Spinal cord (tissue), 10 donors: ENCODE measurements around the gene CLIC5. TPM values are rescaled to one million over a fixed set of nuclear protein-coding genes. Genes with fewer than 3 reads are reported as not detected.

Experiments
- DNase-seq, 6 donors: peaks; one replicate each; pipeline versions ENCODE4 v3.0.0 to v3.0.0-alpha.2; 2013 to 2015; ENCODE audit warnings: low spot score in 6 of 6, low read depth in 4 of 6
- H3K27ac ChIP-seq: one replicate; pipeline ENCODE4 v1.5.1; 2013; ENCODE audit warnings: low read depth, low read length, control low read depth
- H3K27me3 ChIP-seq: one replicate; pipeline ENCODE4 v1.6.1; 2013; ENCODE audit warnings: low read length; ENCODE audit not compliant: control insufficient read depth, insufficient read depth
- H3K36me3 ChIP-seq: one replicate; pipeline ENCODE4 v1.6.1; 2013; ENCODE audit warnings: low read length; ENCODE audit not compliant: control insufficient read depth, insufficient read depth
- H3K4me1 ChIP-seq: one replicate; pipeline ENCODE4 v1.6.1; 2013; ENCODE audit warnings: low read length; ENCODE audit not compliant: control insufficient read depth, insufficient read depth
- H3K4me3 ChIP-seq: one replicate; pipeline ENCODE4 v1.5.1; 2013; ENCODE audit warnings: low read depth, low read length, control low read depth
- H3K9me3 ChIP-seq: one replicate; pipeline ENCODE4 v1.6.1; 2013; ENCODE audit warnings: low read length; ENCODE audit not compliant: control insufficient read depth, insufficient read depth
- WGBS: methylation state at CpG from one replicate; pipeline ENCODE4 v1.1.5; 2013; ENCODE audit warnings: missing lambda C conversion rate; ENCODE audit not compliant: insufficient coverage; 5-methylcytosine and 5-hydroxymethylcytosine counted together
- polyA plus RNA-seq, 2 donors: library from polyadenylated mRNA; unstranded; fragments of 120-200 nt; gene quantifications; one replicate each; pipeline ENCODE4 v1.2.1, GENCODE V29; 2013; ENCODE audit not compliant: insufficient read length in 2 of 2
- total RNA-seq, 2 donors: library from RNA; depleted of rRNA in 1 of 2; stranded (reverse); fragments of 120-200 nt in 1 of 2; fragments of >200 nt in 1 of 2; gene quantifications; one replicate each; pipeline versions ENCODE4 v1.2.3 to v1.2.4, GENCODE V29; 2013 to 2014
- donor health status: healthy.

CLIC5 gene
- total and polyA plus RNA-seq, 4 donors = 2.7 to 10.1 (median 5.8) TPM

DNA sequence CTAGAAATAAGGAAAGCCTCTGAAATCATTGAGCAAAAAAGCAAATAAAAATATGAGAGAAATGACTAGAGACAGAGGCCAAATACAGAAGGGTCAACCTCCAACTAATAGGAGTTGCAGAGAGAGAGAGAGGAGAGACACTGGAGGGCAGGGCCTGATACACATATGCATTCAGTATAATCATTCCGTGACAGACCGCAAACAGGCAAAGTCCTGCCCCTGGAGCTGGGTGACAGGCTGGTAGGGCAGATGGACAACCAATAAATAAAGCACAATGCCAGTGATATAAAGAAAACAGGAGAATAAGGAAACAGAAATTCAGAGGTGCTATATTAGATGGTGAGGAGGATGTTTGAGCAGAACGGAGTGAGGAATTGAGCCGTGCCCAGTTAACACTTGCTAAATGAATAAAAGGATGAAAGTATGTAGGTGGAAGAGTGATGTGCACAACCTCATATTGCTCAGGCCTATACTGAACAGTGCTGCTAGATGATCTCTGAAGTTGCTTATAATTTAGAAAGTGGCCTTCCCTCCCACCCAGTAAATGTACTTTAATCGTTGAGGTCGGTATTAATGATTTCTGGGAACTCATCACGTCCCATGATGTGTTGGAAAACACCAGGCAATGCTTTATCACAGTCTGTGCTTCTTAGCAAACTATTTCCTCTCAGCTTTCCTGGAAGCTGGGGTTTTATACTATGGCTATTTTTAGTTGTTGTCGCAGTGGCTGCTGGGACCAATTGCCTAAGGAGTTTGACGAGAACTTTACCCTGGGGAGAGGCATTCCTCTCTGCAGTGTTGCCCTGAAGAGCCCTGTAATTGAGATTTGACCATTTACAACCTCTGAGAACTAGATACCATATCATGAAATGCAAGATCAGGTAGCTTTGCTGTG lies 37.6 kb upstream of the CLIC5 start:
- H3K27me3 ChIP-seq = no peaks in the 10 kb centered on the region
- WGBS = 82% methylated on average over 4 of the region's 9 CpGs
- H3K36me3 ChIP-seq = no peaks in the 10 kb centered on the region
- no peaks in the 10 kb centered on the region for H3K4me1 ChIP-seq
- no peaks in the 10 kb centered on the region for H3K9me3 ChIP-seq
- no peak overlapping the region for H3K4me3 ChIP-seq
- DNase-seq = no peak
- no peak overlapping the region for H3K27ac ChIP-seq

DNA sequence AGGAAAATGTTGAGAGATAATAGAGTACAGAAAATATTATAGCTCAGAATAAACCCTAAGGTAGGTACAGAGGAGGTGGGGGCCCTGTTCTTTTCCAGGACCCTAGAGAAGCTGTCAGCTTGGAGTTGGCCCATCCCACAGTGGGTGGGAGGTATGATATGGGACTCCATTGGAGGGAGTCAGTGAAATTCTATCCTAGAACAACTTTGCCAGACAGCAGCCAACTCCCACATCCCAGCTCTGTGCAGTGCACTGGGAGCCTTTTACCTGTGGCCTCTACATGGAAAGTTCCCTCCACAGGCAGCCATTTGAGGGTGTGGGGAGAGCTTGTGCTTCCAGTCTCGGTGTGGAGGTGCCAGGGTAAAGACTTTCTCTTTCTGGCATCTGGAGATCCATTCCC lies 36.8 kb upstream of the CLIC5 start:
- no CpG with 5 or more reads among the region's 1 CpG for WGBS
- H3K27ac ChIP-seq = no peak overlapping the region
- H3K4me3 ChIP-seq = no peak overlapping the region
- no peak for DNase-seq
- H3K4me1 ChIP-seq = no peaks in the 10 kb centered on the region
- H3K27me3 ChIP-seq = no peaks in the 10 kb centered on the region
- H3K36me3 ChIP-seq = no peaks in the 10 kb centered on the region
- no peaks in the 10 kb centered on the region for H3K9me3 ChIP-seq

DNA sequence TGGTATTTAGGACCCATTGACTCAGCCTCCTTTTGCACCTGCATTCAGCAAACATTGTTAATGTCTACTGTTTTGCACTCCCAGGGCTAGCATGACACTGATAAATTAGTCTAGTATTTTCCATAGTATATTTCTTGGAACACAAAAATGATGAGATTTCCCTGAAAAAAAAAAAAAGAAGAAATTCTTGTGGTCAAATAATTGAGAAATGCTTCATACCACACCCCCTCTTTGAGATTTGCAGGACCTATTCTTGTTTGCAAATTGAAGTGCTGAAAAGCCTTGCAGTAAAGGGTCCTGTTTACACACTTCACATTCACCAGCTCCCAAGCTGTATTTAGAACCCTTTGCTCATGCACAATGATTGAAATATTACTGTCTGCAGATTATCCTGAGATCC lies 36.3 kb upstream of the CLIC5 start:
- Histone ChIP-seq H3K36me3 (no peaks in the 10 kb centered on the region), H3K4me1 (no peaks in the 10 kb centered on the region), H3K27ac (no peak overlapping the region), H3K27me3 (no peaks in the 10 kb centered on the region), H3K4me3 (no peak overlapping the region), H3K9me3 (no peaks in the 10 kb centered on the region)
- no peak for DNase-seq

DNA sequence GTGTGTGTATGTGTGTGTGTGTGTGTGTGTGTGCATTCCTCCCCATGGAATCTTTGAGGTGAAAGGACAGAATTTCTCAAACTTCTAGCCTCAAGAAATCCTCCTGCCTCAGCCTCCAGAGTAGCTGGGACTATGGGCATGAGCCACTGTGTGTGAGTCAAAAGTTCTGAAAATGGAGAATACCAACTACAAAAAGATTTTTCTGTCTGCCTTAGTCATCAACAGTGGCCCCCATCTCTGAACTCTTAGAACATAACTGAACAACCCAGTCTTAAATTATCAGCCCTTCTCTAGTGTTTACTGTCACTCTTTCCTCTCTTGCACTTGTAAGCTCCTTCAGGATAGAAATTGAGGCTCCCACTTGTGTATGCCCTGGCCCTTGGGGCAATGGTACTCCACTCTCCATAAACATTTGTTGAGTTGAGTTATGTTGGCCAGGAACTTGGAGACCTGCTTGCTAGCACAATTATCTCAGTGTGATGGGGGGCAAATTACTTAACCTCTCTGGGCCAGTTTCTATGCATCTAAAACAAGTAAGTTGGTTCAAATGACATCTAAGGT lies 35.3 kb upstream of the CLIC5 start:
- no peaks in the 10 kb centered on the region for H3K4me1 ChIP-seq

DNA sequence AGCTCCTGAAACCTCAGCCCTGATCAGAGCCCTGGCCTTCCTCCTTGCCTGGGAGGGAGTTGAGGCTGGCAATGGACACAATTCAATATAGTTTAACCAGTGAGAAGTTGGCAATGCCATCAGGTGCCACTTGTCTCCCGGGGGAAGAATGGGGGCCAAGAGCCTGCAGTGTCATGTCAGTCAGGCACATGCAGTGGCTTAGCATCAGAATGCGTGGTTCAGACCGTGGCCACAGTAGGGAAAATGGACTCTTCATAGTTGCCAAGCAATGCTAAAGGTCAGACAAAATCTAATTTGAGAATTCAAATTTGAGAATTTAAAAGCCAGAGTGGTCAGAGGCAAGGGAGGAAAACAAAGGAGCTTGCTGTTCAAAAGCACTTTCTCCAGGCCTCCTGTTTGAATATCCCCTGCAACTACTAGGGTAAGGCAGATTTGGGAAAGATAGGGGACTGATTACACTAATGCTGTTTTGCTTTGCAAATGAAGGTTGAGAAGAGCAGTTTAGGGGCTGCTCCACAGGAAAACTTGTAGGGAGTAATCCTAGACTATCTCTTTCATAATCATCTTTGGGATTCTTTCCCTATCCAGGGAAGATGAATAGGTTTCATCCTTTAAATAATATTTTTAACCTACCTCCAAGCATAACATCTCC lies 33.1 kb upstream of the CLIC5 start:
- Histone ChIP-seq H3K27me3 (no peaks in the 10 kb centered on the region), H3K36me3 (no peaks in the 10 kb centered on the region), H3K27ac (no peak overlapping the region), H3K4me1 (no peaks in the 10 kb centered on the region), H3K9me3 (no peaks in the 10 kb centered on the region), H3K4me3 (no peak overlapping the region)
- DNase-seq = no peak
- 70% methylated on average over 3 of the region's 3 CpGs for WGBS

More for the DNA sequence above, 35.3 kb upstream of the CLIC5 start:
- H3K27me3 ChIP-seq = no peaks in the 10 kb centered on the region
- no peaks in the 10 kb centered on the region for H3K36me3 ChIP-seq
- no peaks in the 10 kb centered on the region for H3K9me3 ChIP-seq
- H3K4me3 ChIP-seq = no peak overlapping the region
- no peak for DNase-seq
- no peak overlapping the region for H3K27ac ChIP-seq

DNA sequence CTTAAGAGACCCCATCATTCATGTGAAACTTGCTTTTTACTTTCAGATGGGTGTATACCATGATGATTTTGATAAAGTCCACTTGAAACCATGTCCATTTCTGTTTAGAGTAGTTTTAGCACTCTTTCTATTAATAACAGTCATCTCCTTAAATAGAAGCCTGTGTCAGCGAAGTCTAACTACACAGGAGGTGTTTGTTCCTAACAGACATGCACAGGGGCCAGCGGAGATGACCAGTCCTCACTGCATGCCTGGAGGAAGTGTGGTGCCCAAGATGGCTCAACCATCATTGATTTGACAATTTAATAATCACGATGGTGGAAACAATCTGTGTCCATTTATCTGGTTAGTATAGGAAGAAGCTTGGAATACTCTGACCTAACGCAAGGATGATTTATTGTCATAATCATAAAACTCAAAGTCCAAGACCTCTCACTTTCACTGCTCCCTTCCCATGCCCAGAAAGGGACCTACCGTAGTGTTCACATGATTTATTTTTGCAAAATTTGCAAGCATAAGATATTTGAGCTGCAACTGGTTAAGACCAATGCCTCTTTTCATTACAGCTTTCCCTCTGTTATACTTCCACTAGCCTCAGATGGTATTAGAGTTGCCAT lies 31.0 kb upstream of the CLIC5 start:
- DNase-seq = no peak
- no peaks in the 10 kb centered on the region for H3K9me3 ChIP-seq
- no peaks in the 10 kb centered on the region for H3K36me3 ChIP-seq
- no peak overlapping the region for H3K27ac ChIP-seq
- H3K4me3 ChIP-seq = no peak overlapping the region
- no peaks in the 10 kb centered on the region for H3K27me3 ChIP-seq
- WGBS = 100% methylated on average over 1 of the region's 5 CpGs
- no peaks in the 10 kb centered on the region for H3K4me1 ChIP-seq

DNA sequence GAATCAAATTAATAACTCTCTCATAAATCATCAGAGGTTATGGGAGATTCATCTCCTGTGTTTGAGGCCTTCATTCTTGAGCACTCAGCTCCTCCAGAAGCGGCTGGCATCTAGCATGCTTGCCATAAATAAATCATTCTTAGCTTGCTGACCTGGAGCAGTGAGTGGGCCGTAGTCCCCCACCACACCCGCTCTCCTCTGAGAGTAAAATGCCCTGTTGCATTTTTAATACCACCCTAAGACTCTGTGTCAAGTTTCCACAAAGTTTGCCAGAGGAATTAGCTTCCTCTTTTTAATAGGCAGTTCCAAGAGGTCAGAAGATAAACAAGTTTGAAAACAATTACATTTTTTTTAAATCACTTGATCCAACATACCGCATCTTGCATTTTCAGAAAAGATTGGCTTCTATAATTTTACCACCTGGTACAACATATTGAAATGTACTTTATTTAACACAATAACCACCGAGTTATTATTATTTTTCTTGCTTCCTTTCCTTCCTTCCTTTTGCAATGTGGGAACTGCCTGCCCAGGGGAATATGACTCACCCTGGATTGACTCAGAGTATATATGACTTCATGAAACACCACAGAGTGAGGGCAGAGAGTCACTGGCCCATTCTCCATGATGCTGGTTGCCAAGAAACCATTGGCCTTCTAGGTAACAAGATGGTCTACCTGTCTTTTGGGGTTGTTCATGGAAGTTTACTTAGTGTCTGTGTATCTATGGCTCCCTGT lies 29.4 kb upstream of the CLIC5 start:
- Histone ChIP-seq H3K27ac (no peak overlapping the region), H3K4me3 (no peak overlapping the region), H3K27me3 (no peaks in the 10 kb centered on the region), H3K9me3 (no peaks in the 10 kb centered on the region), H3K4me1 (no peaks in the 10 kb centered on the region), H3K36me3 (no peaks in the 10 kb centered on the region)
- no peak for DNase-seq
- WGBS = 84% methylated on average over 3 of the region's 5 CpGs

DNA sequence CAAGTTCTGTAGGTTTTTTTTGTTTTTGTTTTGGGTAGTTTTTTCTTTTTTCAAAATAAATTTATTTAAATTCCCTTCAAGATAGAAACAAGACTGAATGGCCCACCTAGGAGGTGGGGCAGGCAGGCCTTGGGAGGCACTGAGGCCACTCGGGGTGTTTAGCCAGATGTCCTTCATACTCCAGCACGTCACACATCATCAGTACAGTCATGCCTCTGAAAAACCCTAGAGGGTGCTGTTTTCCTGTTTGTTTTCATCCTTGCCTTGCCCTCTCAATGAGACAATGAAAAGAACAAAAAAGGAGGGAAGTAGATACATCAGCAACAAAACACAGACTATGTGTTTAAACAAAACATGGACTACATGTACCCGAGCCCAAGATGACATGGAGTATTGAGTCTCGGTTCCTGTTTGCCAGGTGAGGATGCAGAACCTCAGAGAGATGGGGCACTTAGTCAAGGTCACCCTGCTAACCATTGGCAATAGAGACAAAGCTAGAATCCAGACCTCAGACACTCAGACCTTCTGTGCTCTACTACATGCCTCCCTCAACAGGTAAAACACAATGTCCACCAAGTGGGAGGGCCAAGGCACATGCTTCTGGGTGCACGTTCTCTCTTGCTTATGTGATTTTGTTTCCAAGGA lies 26.8 kb upstream of the CLIC5 start:
- Histone ChIP-seq H3K4me1 (no peaks in the 10 kb centered on the region), H3K4me3 (no peak overlapping the region), H3K9me3 (no peaks in the 10 kb centered on the region), H3K36me3 (no peaks in the 10 kb centered on the region), H3K27me3 (no peaks in the 10 kb centered on the region), H3K27ac (no peak overlapping the region)
- no peak for DNase-seq
- 67% methylated on average over 3 of the region's 5 CpGs for WGBS

DNA sequence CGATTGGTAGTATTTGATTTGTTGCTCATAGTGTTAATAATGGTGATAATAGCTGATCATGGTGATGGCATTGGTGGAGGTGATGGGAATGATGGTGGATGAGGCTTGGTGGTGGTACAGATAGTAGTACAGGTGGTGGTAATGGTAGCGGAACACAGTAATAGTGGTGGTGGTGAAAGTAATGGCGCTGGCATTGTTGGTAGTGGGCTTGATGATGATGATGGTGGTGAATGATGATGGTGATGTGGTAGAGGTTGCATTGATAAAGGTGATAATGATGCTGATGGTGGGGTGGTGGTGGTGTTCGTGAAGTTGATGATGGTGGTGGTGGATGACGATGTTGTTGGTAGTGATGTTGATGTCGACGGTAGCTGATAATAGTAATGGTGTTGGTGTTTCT lies 24.6 kb upstream of the CLIC5 start:
- no peak for DNase-seq
- Histone ChIP-seq H3K36me3 (no peaks in the 10 kb centered on the region), H3K9me3 (no peaks in the 10 kb centered on the region), H3K4me3 (no peak overlapping the region), H3K27me3 (no peaks in the 10 kb centered on the region), H3K4me1 (no peaks in the 10 kb centered on the region), H3K27ac (no peak overlapping the region)
- WGBS = 99% methylated on average over 7 of the region's 7 CpGs
